ENCODE measurements around the gene DHCR7. TPM values are rescaled to one million over a fixed set of nuclear protein-coding genes. Genes with fewer than 3 reads are reported as not detected.

Gene DHCR7
- total and polyA plus RNA-seq, 4 donors, result 32.3 to 115 (median 72.4) TPM

DNA sequence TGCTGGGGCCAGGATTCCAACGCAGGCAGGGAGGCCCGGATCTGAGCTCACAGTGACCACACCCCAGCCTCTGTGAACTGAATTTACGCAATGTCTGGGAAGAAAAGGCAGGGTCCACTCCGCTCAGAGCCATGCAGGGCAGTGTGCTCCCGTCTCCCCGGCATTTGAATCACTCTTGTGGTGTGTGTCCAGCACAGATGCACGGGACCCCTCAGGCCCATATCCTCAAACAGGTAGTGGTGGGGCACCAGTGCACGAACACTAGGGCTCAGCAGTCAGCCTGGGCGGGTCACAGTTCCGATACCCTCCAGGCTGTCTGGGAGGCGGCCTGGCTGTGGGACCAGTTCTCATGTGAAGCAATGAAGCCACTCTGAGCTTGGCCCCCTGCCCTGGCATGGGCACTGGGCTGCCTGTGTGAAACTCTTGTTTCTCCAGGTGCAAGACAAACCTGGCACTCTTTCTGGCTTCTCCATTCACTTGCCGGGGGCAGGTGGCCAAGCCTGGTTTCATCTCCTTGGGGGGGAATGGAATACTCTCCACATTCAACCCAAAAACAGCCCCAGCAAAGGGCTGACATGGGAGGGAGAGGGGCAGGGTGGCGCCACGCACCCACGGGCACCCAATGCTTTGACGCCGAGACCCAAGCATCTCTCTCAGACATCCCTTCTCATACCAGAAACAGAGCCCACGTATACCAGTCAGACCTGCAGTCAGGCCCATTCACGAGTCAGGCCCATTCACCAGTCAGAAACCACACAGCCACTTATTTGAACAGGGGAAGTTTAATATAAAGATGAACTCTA lies 14.3 kb downstream of the DHCR7 start:
- Histone ChIP-seq H3K27ac (ENCODE audit: low read depth, low read length) (peak overlapping the region; percentile 45), H3K9me3 (ENCODE audit: control insufficient read depth, insufficient read depth, low read length) (no peaks in the 10 kb centered on the region), H3K27me3 (ENCODE audit: control insufficient read depth, insufficient read depth, low read length) (no peaks in the 10 kb centered on the region), H3K4me1 (ENCODE audit: control insufficient read depth, insufficient read depth, low read length) (peaks cover 15% of the 10 kb centered on the region), H3K36me3 (ENCODE audit: control insufficient read depth, insufficient read depth, low read length) (peaks cover 48% of the 10 kb centered on the region), H3K4me3 (ENCODE audit: low read depth, low read length) (no peak overlapping the region)
- 78% methylated on average over 13 of the region's 19 CpGs for WGBS (ENCODE audit: insufficient coverage)
- peak in 1 of 6 donors; percentile 37 for DNase-seq (ENCODE audit: low read depth in 4 of 6, low spot score in 6 of 6)

DNA sequence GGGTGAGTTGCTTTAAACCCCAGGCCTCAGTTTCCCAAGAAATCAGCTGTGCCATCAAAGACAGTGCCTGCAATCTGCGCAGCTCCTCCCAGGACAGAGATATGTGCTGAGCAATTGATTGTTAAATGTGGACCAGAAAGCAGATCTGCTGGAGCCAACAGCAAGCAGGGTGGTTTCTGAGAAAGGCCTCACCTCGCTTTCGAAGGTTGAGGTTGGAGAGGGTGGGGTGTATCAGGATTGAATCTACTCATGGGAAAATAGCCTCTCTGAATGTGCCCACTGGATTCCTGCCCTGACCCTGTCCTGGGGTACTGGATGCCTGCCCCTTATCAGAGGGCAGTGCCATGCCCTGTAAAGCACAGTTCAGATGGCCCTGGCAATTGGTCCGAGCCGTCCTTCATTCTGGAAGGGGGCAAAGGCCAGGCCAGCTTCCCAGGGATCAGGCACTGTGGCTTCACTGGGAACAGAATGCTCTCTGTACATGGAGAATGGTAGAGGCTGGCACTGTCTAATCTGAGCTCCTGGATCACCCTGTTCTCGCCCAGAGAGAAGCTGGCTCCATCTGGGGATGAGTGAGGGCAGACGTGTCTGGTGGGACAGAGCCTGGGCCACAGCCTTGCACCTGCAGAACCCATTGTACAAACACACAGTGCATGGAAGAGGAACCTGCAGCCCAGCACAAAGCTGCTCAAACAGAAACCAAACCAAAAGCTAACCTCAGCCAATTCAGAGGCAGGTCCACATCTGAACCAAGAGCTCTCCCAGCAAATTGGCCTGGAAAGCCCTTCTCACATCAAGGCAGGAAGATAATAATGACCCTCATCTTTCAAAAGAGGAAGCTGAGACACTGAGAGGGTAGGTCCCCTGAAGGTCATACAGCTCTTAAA lies 15.2 kb downstream of the DHCR7 start:
- DNase-seq (ENCODE audit: low read depth in 4 of 6, low spot score in 6 of 6), result no peak
- Histone ChIP-seq H3K36me3 (ENCODE audit: control insufficient read depth, insufficient read depth, low read length) (peaks cover 40% of the 10 kb centered on the region), H3K4me1 (ENCODE audit: control insufficient read depth, insufficient read depth, low read length) (peaks cover 15% of the 10 kb centered on the region), H3K27ac (ENCODE audit: low read depth, low read length) (peak overlapping the region; percentile 45), H3K4me3 (ENCODE audit: low read depth, low read length) (no peak overlapping the region), H3K27me3 (ENCODE audit: control insufficient read depth, insufficient read depth, low read length) (no peaks in the 10 kb centered on the region), H3K9me3 (ENCODE audit: control insufficient read depth, insufficient read depth, low read length) (no peaks in the 10 kb centered on the region)
- WGBS (ENCODE audit: insufficient coverage), result 83% methylated on average over 7 of the region's 7 CpGs

DNA sequence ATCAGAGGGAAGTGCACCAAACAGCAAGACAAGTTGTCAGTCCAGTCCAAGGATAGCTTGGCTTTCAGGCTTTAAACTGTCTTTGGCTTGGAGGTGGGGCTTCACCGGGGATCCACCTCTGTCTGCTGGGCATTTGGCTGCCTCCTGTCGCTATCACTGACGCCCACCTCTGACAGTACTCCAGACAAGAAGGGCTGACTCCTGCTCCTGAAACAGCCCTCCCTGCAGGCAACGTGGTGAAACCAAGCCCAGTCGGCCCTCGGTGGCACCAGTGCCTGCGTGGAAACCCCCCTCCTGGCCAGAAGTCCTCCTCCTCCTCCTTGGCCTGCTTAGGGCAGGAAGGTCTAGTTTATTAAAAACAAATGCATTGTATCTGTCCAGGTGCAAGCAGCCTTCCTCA lies 16.9 kb downstream of the DHCR7 start:
- no peaks in the 10 kb centered on the region for H3K9me3 ChIP-seq (ENCODE audit: control insufficient read depth, insufficient read depth, low read length)
- 59% methylated on average over 7 of the region's 7 CpGs for WGBS (ENCODE audit: insufficient coverage)
- H3K4me3 ChIP-seq (ENCODE audit: low read depth, low read length), result no peak overlapping the region
- H3K27me3 ChIP-seq (ENCODE audit: control insufficient read depth, insufficient read depth, low read length), result no peaks in the 10 kb centered on the region
- DNase-seq (ENCODE audit: low read depth in 4 of 6, low spot score in 6 of 6), result no peak
- peaks cover 24% of the 10 kb centered on the region for H3K36me3 ChIP-seq (ENCODE audit: control insufficient read depth, insufficient read depth, low read length)
- H3K27ac ChIP-seq (ENCODE audit: low read depth, low read length), result no peak overlapping the region
- H3K4me1 ChIP-seq (ENCODE audit: control insufficient read depth, insufficient read depth, low read length), result peaks cover 15% of the 10 kb centered on the region

DNA sequence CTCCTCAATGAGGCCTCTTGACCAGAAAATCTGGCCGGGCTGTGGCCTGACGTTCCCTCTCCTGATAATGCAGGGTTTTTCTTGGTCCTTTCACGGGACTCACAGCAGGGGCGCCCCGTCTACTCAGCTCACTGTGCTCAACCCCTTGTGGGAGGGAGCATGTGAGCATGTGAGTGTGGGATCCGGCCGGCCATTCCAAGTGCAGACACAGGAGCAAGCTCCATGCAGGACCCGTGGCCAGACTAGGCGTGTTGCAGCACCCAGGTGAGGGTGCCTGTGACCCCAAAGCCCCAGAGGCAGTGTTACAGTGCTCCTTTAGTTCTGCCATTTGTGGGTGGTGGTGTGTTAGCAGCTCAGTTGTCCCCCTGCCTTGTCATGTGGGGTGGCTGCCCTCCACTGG lies 18.0 kb downstream of the DHCR7 start:
- peaks cover 17% of the 10 kb centered on the region for H3K36me3 ChIP-seq (ENCODE audit: control insufficient read depth, insufficient read depth, low read length)
- peaks cover 15% of the 10 kb centered on the region for H3K4me1 ChIP-seq (ENCODE audit: control insufficient read depth, insufficient read depth, low read length)
- H3K27ac ChIP-seq (ENCODE audit: low read depth, low read length), result no peak overlapping the region
- no peak for DNase-seq (ENCODE audit: low read depth in 4 of 6, low spot score in 6 of 6)
- no peaks in the 10 kb centered on the region for H3K27me3 ChIP-seq (ENCODE audit: control insufficient read depth, insufficient read depth, low read length)
- H3K9me3 ChIP-seq (ENCODE audit: control insufficient read depth, insufficient read depth, low read length), result no peaks in the 10 kb centered on the region
- H3K4me3 ChIP-seq (ENCODE audit: low read depth, low read length), result no peak overlapping the region
- 89% methylated on average over 9 of the region's 9 CpGs for WGBS (ENCODE audit: insufficient coverage)

DNA sequence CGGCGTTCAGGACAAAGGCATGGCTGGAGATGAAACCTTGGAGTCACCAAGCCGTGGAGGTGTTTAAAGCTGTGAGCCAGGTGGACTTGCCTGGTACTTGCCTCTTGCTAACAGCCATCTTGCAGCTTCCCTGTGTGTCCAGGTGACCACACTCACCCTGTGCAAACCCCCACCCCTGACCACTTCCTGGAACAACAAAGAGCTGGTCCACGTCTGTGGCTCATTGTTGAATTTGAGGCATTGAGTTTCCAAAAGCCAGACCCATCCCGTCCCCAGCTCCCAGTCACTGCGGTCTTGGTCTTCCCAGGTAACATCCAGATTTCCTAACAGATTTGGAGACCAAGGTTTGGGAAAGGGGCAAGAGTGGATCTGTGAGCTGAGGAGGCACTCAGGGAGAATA lies 18.5 kb downstream of the DHCR7 start:
- peaks cover 13% of the 10 kb centered on the region for H3K36me3 ChIP-seq (ENCODE audit: control insufficient read depth, insufficient read depth, low read length)
- H3K4me1 ChIP-seq (ENCODE audit: control insufficient read depth, insufficient read depth, low read length), result peaks cover 15% of the 10 kb centered on the region
- WGBS (ENCODE audit: insufficient coverage), result 92% methylated on average over 6 of the region's 6 CpGs
- no peak for DNase-seq (ENCODE audit: low read depth in 4 of 6, low spot score in 6 of 6)
- no peaks in the 10 kb centered on the region for H3K27me3 ChIP-seq (ENCODE audit: control insufficient read depth, insufficient read depth, low read length)
- no peak overlapping the region for H3K27ac ChIP-seq (ENCODE audit: low read depth, low read length)
- no peak overlapping the region for H3K4me3 ChIP-seq (ENCODE audit: low read depth, low read length)
- no peaks in the 10 kb centered on the region for H3K9me3 ChIP-seq (ENCODE audit: control insufficient read depth, insufficient read depth, low read length)

DNA sequence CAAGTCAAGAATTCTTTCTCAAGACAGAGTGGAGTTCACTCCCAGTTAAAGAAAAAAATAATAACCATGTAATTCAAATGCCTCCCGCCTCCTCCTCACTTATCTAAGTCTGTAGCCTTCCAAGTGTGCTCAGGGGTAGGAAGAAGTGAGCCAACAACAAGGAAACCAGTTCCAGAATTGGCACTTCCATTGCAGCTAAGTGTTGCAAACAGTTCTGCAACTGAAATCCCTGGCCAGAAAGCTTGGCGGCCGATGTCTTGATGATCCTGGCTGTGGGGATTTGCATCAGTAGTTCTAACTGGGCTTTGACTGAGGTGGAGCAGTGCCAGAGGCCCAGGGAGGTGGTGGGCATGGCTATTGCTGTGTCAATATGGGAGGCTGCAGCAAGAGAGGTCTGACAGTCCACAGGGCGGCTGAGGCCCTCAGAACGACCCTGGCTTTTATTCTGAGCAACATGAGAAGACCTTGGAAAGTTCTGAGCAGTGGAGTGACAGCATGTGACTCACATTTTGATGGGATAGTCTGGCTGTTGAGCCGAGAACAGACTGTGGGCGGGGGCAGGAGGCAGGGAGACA lies 19.2 kb downstream of the DHCR7 start:
- DNase-seq (ENCODE audit: low read depth in 4 of 6, low spot score in 6 of 6), result peak in 1 of 6 donors; percentile 48
- peaks cover 5% of the 10 kb centered on the region for H3K36me3 ChIP-seq (ENCODE audit: control insufficient read depth, insufficient read depth, low read length)
- 69% methylated on average over 7 of the region's 7 CpGs for WGBS (ENCODE audit: insufficient coverage)
- no peaks in the 10 kb centered on the region for H3K27me3 ChIP-seq (ENCODE audit: control insufficient read depth, insufficient read depth, low read length)
- no peaks in the 10 kb centered on the region for H3K9me3 ChIP-seq (ENCODE audit: control insufficient read depth, insufficient read depth, low read length)
- no peak overlapping the region for H3K27ac ChIP-seq (ENCODE audit: low read depth, low read length)
- H3K4me1 ChIP-seq (ENCODE audit: control insufficient read depth, insufficient read depth, low read length), result peaks cover 8% of the 10 kb centered on the region
- H3K4me3 ChIP-seq (ENCODE audit: low read depth, low read length), result no peak overlapping the region

DNA sequence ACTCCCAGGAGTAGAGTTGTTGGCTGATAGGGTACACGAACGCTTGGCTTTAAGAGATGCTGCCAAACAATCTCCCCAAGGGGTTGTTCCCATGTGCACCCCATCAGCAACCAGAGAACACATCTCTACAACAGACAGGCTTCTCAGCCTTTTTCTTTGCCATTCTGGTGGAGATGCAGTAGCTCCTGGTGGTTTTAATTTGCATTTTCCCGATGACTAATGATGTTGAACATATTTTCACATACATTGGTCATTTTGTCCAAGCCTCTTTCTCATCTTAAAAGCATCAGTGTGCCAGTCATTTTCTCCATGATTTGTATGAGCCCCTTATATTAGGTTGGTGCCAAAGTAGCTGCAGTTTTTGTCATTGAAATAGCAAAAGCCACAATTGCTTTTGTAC lies 21.8 kb downstream of the DHCR7 start:
- no peaks in the 10 kb centered on the region for H3K9me3 ChIP-seq (ENCODE audit: control insufficient read depth, insufficient read depth, low read length)
- DNase-seq (ENCODE audit: low read depth in 4 of 6, low spot score in 6 of 6), result no peak

DNA sequence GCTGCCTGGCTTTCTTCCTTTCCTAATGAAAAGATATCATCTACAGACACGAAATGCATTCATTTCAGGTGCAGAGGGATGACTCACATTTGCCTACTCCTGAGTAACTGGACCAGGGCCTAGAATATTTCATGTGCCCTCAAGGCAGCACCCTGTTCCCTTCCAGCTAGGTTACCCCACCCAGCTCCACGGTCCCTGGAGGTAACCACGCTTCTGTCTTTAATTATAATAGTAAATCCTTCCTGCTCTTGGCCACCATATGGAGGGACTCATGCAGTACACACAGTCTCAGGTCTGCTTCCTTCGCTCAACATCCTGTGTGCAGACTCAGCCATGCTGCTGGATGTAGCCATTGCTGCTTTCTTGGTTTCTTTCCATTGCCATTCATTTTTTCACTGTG lies 22.3 kb downstream of the DHCR7 start:
- Histone ChIP-seq H3K4me1 (ENCODE audit: control insufficient read depth, insufficient read depth, low read length) (no peaks in the 10 kb centered on the region), H3K9me3 (ENCODE audit: control insufficient read depth, insufficient read depth, low read length) (no peaks in the 10 kb centered on the region), H3K27me3 (ENCODE audit: control insufficient read depth, insufficient read depth, low read length) (no peaks in the 10 kb centered on the region), H3K4me3 (ENCODE audit: low read depth, low read length) (no peak overlapping the region), H3K27ac (ENCODE audit: low read depth, low read length) (no peak overlapping the region), H3K36me3 (ENCODE audit: control insufficient read depth, insufficient read depth, low read length) (no peaks in the 10 kb centered on the region)
- 89% methylated on average over 3 of the region's 4 CpGs for WGBS (ENCODE audit: insufficient coverage)
- DNase-seq (ENCODE audit: low read depth in 4 of 6, low spot score in 6 of 6), result no peak

More for the DNA sequence above, 21.8 kb downstream of the DHCR7 start:
- H3K27ac ChIP-seq (ENCODE audit: low read depth, low read length), result no peak overlapping the region
- H3K27me3 ChIP-seq (ENCODE audit: control insufficient read depth, insufficient read depth, low read length), result no peaks in the 10 kb centered on the region
- H3K4me1 ChIP-seq (ENCODE audit: control insufficient read depth, insufficient read depth, low read length), result no peaks in the 10 kb centered on the region
- WGBS (ENCODE audit: insufficient coverage), result no CpG with 5 or more reads among the region's 3 CpGs
- H3K36me3 ChIP-seq (ENCODE audit: control insufficient read depth, insufficient read depth, low read length), result no peaks in the 10 kb centered on the region
- H3K4me3 ChIP-seq (ENCODE audit: low read depth, low read length), result no peak overlapping the region

DNA sequence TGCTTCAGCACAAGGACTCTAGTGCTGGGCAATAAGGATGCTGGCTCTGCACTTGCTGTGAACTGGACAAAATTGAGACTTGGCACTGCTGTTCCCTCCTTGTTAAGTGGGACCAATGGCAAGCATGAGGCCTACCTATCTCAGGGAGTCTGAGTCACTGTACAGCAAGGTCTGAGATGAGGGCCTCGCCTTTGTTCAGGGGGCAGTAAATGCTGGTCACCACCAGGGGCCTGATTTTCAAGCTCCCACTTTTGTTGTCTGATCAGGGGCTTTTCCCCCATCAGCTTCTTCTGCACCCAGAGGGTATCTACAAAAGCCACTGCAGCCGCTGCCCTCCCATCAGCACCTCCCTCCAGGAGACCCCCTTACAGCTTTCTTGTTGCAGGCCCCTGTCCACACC lies 22.8 kb downstream of the DHCR7 start:
- 87% methylated on average over 2 of the region's 2 CpGs for WGBS (ENCODE audit: insufficient coverage)
- no peaks in the 10 kb centered on the region for H3K4me1 ChIP-seq (ENCODE audit: control insufficient read depth, insufficient read depth, low read length)
- DNase-seq (ENCODE audit: low read depth in 4 of 6, low spot score in 6 of 6), result no peak

More for the DNA sequence above, 22.8 kb downstream of the DHCR7 start:
- Histone ChIP-seq H3K27ac (ENCODE audit: low read depth, low read length) (no peak overlapping the region), H3K4me3 (ENCODE audit: low read depth, low read length) (no peak overlapping the region), H3K27me3 (ENCODE audit: control insufficient read depth, insufficient read depth, low read length) (no peaks in the 10 kb centered on the region), H3K9me3 (ENCODE audit: control insufficient read depth, insufficient read depth, low read length) (no peaks in the 10 kb centered on the region), H3K36me3 (ENCODE audit: control insufficient read depth, insufficient read depth, low read length) (no peaks in the 10 kb centered on the region)

Data from spinal cord (tissue), 10 donors.